Neural cell (in vitro differentiated cells): ENCODE measurements around the gene NDUFS3. TPM values are rescaled to one million over a fixed set of nuclear protein-coding genes. Genes with fewer than 3 reads are reported as not detected.

ENCODE experiments used
- H2AFZ ChIP-seq: fragments of 200-600, 300-800 bp; sonication (generic), shearing (Covaris generic); 2 replicates; pipeline ENCODE4 v1.6.0; 2014; ENCODE audit warnings: low read depth, mild to moderate bottlenecking, antibody characterized with exemption, low read length, moderate library complexity
- H3F3A ChIP-seq: fragments of 200-600 bp; shearing (Covaris generic); 2 replicates; pipeline ENCODE4 v1.6.1; 2016; ENCODE audit warnings: mild to moderate bottlenecking, moderate library complexity, mixed read lengths, antibody characterized with exemption, low read length; ENCODE audit not compliant: insufficient read depth, poor library complexity, severe bottlenecking
- H3K27ac ChIP-seq: fragments of 200-600, 300-800 bp; sonication (generic), shearing (Covaris generic); 2 replicates; pipeline ENCODE4 v1.5.1; 2014; ENCODE audit warnings: mild to moderate bottlenecking, low read length, moderate library complexity
- H3K27me3 ChIP-seq: fragments of 300-800, 200-600 bp; sonication (generic), shearing (Covaris generic); 2 replicates; pipeline ENCODE4 v1.6.0; 2014; ENCODE audit warnings: mild to moderate bottlenecking, low read depth, low read length, moderate library complexity; ENCODE audit not compliant: insufficient read depth
- H3K36me3 ChIP-seq: fragments of 300-800, 200-600 bp; sonication (generic), shearing (Covaris generic); 2 replicates; pipeline ENCODE4 v1.5.1; 2014; ENCODE audit warnings: mild to moderate bottlenecking, antibody characterized with exemption, low read length, moderate library complexity; ENCODE audit not compliant: insufficient read depth
- H3K4me2 ChIP-seq: fragments of 300-800, 200-600 bp; sonication (generic), shearing (Covaris generic); 2 replicates; pipeline ENCODE4 v1.6.0; 2014; ENCODE audit warnings: mild to moderate bottlenecking, low read length
- H3K4me3 ChIP-seq: fragments of 300-800, 200-600 bp; sonication (generic), shearing (Covaris generic); 2 replicates; pipeline ENCODE4 v1.5.1; 2014; ENCODE audit warnings: mild to moderate bottlenecking, low read length, moderate library complexity
- H3K79me2 ChIP-seq: fragments of 200-600 bp; shearing (Covaris generic); replicated peaks from 2 replicates; pipeline ENCODE4 v1.6.0; 2014; ENCODE audit warnings: mild to moderate bottlenecking, low read length, moderate library complexity; ENCODE audit not compliant: insufficient read depth
- H3K9ac ChIP-seq: fragments of 300-800, 200-600 bp; sonication (generic), shearing (Covaris generic); 2 replicates; pipeline ENCODE4 v1.6.1; 2016; ENCODE audit warnings: mild to moderate bottlenecking, low read length, mixed read lengths
- H3K9me2 ChIP-seq: fragments of 200-600 bp; shearing (Covaris generic); 2 replicates; pipeline ENCODE4 v1.6.1; 2016; ENCODE audit warnings: mild to moderate bottlenecking, low read length, mixed read lengths; ENCODE audit not compliant: insufficient read depth
- H3K9me3 ChIP-seq: fragments of 200-600, 300-800 bp; sonication (generic), shearing (Covaris generic); 2 replicates; pipeline ENCODE4 v1.6.1; 2016; ENCODE audit warnings: mild to moderate bottlenecking, mixed run types, low read length, moderate library complexity, mixed read lengths
- H4K20me1 ChIP-seq: fragments of 200-600 bp; shearing (Covaris generic); 2 replicates; pipeline ENCODE4 v1.6.1; 2016; ENCODE audit warnings: mild to moderate bottlenecking, mixed run types; ENCODE audit not compliant: insufficient read depth
- EP300 ChIP-seq: fragments of 450-650 bp; conservative IDR thresholded peaks from 2 replicates; pipeline ENCODE4 v1.6.1; 2014; ENCODE audit warnings: antibody characterized with exemption, mild to moderate bottlenecking, moderate library complexity; ENCODE audit not compliant: poor library complexity, severe bottlenecking
- EZH2 ChIP-seq: fragments of 200-600, 300-800 bp; shearing (Covaris generic), sonication (generic); IDR thresholded peaks from 2 replicates; pipeline ENCODE4 v1.6.1; 2014; ENCODE audit warnings: antibody characterized with exemption, low read length, borderline replicate concordance, mild to moderate bottlenecking; ENCODE audit not compliant: insufficient read depth, poor library complexity, severe bottlenecking
- MXI1 ChIP-seq: fragments of 450-650 bp; conservative IDR thresholded peaks from 2 replicates; pipeline ENCODE4 v1.6.1; 2014; ENCODE audit warnings: antibody characterized with exemption, mild to moderate bottlenecking; ENCODE audit not compliant: poor library complexity, severe bottlenecking
- POLR2AphosphoS5 ChIP-seq: IDR thresholded peaks from 2 replicates; pipeline ENCODE4 v1.6.1; 2012
- RAD21 ChIP-seq: fragments of 450-650 bp; conservative IDR thresholded peaks from 2 replicates; pipeline ENCODE4 v1.6.1; 2014; ENCODE audit warnings: antibody characterized with exemption, mild to moderate bottlenecking, moderate library complexity
- SMC3 ChIP-seq: fragments of 450-650 bp; conservative IDR thresholded peaks from 2 replicates; pipeline ENCODE4 v1.6.1; 2014; ENCODE audit warnings: antibody characterized with exemption, mild to moderate bottlenecking, moderate library complexity; ENCODE audit not compliant: poor library complexity
- TAF1 ChIP-seq: IDR thresholded peaks from 2 replicates; pipeline ENCODE4 v1.6.1; 2012; ENCODE audit warnings: low read depth
- polyA plus RNA-seq: library from polyadenylated mRNA; depleted of rRNA; stranded (reverse); fragments of >200 nt; gene quantifications from 2 replicates; pipeline ENCODE4 v1.2.3, GENCODE V29; 2014
- TF ChIP-seq, protein P1 (sequence below): fragments of 450-650 bp; IDR thresholded peaks from 2 replicates; pipeline ENCODE4 v1.5.1; 2014; ENCODE audit warnings: antibody characterized with exemption, mild to moderate bottlenecking, moderate library complexity; ENCODE audit not compliant: poor library complexity, severe bottlenecking
- TF ChIP-seq, protein P2 (sequence below): IDR thresholded peaks from 2 replicates; pipeline ENCODE4 v1.6.1; 2012; ENCODE audit warnings: borderline replicate concordance

NDUFS3 gene
- polyA plus RNA-seq, 1 donor from 2014 or later = 186 TPM

DNA sequence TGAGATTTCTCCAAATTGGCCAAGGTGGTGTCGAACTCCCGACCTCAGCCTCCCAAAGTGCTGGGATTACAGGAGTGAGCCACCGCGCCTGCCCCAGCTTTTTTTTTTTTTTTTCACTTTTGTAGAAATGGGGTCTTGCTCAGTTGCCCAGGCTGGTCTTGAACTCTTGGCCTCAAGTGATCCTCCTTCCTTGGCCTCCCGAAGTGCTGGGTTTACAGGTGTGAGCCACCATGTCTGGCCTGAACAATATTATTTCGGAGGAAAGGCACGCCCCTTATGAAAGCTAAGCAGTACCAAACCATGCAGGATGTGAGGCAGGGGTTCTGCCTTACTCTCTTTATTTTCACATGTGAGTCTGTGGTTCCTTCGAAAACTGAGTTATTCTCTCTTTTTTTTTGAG, 47.4 kb downstream of the NDUFS3 start:
- Histone ChIP-seq H3K9me3 (no peaks in the 10 kb centered on the region), H4K20me1 (no peaks in the 10 kb centered on the region), H3F3A (no peaks in the 10 kb centered on the region), H3K9me2 (no peaks in the 10 kb centered on the region), H3K27me3 (no peaks in the 10 kb centered on the region), H3K27ac (no peak overlapping the region), H3K9ac (no peak overlapping the region), H2AFZ (no peak overlapping the region), H3K36me3 (peaks cover 10% of the 10 kb centered on the region), H3K79me2 (no peaks in the 10 kb centered on the region), H3K4me2 (no peak overlapping the region), H3K4me3 (no peak overlapping the region)
- TF ChIP-seq EZH2 = no peak
- TF ChIP-seq MXI1 = no peak
- no peak for TF ChIP-seq SMC3
- no peak for TF ChIP-seq POLR2AphosphoS5
- no peak for TF ChIP-seq RAD21
- TF ChIP-seq, protein P1, sequence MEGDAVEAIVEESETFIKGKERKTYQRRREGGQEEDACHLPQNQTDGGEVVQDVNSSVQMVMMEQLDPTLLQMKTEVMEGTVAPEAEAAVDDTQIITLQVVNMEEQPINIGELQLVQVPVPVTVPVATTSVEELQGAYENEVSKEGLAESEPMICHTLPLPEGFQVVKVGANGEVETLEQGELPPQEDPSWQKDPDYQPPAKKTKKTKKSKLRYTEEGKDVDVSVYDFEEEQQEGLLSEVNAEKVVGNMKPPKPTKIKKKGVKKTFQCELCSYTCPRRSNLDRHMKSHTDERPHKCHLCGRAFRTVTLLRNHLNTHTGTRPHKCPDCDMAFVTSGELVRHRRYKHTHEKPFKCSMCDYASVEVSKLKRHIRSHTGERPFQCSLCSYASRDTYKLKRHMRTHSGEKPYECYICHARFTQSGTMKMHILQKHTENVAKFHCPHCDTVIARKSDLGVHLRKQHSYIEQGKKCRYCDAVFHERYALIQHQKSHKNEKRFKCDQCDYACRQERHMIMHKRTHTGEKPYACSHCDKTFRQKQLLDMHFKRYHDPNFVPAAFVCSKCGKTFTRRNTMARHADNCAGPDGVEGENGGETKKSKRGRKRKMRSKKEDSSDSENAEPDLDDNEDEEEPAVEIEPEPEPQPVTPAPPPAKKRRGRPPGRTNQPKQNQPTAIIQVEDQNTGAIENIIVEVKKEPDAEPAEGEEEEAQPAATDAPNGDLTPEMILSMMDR = no peak
- TF ChIP-seq EP300 = no peak
- TF ChIP-seq TAF1 = no peak
- TF ChIP-seq, protein P2, sequence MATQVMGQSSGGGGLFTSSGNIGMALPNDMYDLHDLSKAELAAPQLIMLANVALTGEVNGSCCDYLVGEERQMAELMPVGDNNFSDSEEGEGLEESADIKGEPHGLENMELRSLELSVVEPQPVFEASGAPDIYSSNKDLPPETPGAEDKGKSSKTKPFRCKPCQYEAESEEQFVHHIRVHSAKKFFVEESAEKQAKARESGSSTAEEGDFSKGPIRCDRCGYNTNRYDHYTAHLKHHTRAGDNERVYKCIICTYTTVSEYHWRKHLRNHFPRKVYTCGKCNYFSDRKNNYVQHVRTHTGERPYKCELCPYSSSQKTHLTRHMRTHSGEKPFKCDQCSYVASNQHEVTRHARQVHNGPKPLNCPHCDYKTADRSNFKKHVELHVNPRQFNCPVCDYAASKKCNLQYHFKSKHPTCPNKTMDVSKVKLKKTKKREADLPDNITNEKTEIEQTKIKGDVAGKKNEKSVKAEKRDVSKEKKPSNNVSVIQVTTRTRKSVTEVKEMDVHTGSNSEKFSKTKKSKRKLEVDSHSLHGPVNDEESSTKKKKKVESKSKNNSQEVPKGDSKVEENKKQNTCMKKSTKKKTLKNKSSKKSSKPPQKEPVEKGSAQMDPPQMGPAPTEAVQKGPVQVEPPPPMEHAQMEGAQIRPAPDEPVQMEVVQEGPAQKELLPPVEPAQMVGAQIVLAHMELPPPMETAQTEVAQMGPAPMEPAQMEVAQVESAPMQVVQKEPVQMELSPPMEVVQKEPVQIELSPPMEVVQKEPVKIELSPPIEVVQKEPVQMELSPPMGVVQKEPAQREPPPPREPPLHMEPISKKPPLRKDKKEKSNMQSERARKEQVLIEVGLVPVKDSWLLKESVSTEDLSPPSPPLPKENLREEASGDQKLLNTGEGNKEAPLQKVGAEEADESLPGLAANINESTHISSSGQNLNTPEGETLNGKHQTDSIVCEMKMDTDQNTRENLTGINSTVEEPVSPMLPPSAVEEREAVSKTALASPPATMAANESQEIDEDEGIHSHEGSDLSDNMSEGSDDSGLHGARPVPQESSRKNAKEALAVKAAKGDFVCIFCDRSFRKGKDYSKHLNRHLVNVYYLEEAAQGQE = no peak

DNA sequence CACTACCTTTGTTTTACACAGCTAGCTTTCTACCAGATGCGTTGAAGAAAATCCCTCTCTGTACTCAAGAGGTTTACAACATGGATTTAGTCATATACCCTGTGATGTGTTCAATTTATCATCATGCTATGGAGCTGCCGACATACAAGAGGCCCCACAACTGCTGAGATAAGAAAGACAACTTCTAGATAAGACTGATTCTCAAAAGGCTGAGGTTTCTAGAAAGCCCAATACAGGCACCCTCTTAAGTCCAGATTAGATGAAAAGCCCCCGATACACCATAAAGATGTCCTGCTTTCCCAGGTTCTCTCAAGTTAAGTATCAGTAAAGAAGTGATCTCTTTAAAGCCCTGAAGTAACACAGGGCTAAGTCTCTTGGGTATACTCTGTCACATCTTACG, 49.2 kb downstream of the NDUFS3 start:
- Histone ChIP-seq H3K9ac (no peak overlapping the region), H3K27ac (no peak overlapping the region), H3K9me2 (no peaks in the 10 kb centered on the region), H3K79me2 (no peaks in the 10 kb centered on the region), H3K27me3 (no peaks in the 10 kb centered on the region), H2AFZ (no peak overlapping the region), H4K20me1 (no peaks in the 10 kb centered on the region), H3F3A (no peaks in the 10 kb centered on the region), H3K9me3 (no peaks in the 10 kb centered on the region), H3K4me3 (no peak overlapping the region), H3K36me3 (peaks cover 10% of the 10 kb centered on the region), H3K4me2 (no peak overlapping the region)
- TF ChIP-seq, protein P1 = no peak
- TF ChIP-seq, protein P2 = no peak
- TF ChIP-seq EP300 = no peak
- no peak for TF ChIP-seq RAD21
- no peak for TF ChIP-seq MXI1
- TF ChIP-seq TAF1 = no peak
- TF ChIP-seq SMC3 = no peak
- TF ChIP-seq EZH2 = no peak
- no peak for TF ChIP-seq POLR2AphosphoS5
